Right renal pelvis (tissue), 4 donors: Measurements from ENCODE around the gene TRAF1. TPM values are rescaled to one million over a fixed set of nuclear protein-coding genes. Genes with fewer than 3 reads are reported as not detected.

Source experiments
- DNase-seq, 4 donors: peaks; one replicate each; pipeline ENCODE4 v3.0.0-alpha.2; 2013; ENCODE audit warnings: low read depth in 4 of 4, low spot score in 3 of 4, missing footprints in 1 of 4
- polyA plus RNA-seq, 4 donors: library from polyadenylated mRNA; unstranded; fragments of 120-200 nt; gene quantifications; one replicate each; pipeline ENCODE4 v1.2.1, GENCODE V29; 2013; ENCODE audit not compliant: insufficient read length in 4 of 4

The TRAF1 gene
- polyA plus RNA-seq, 4 donors = 4.6 to 6.0 (median 4.9) TPM

- DNase-seq = no peak
These were observed 52.1 kb downstream of the TRAF1 start for GRCh38 chr9:120874226-120875194.

DNA sequence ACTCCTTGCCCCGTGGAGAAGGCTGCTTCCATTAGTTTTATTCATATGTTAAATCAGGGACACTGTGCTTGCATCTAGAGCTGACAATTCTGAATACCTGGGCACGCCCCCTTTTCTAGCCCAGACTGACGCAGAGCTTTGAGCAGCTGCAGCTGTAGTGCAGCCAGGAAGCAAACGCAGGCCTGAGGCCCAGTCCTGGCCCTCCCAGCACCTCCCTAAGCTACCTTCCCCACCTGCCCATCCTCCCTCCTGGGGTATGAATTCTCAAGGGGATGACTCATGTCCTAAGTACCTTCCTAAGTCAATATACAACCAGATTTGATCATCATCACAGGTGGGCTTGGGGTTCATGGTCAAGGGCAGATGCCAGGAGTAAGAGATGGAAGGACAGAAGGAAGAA lies 53.1 kb downstream of the TRAF1 start:
- no peak for DNase-seq

DNA sequence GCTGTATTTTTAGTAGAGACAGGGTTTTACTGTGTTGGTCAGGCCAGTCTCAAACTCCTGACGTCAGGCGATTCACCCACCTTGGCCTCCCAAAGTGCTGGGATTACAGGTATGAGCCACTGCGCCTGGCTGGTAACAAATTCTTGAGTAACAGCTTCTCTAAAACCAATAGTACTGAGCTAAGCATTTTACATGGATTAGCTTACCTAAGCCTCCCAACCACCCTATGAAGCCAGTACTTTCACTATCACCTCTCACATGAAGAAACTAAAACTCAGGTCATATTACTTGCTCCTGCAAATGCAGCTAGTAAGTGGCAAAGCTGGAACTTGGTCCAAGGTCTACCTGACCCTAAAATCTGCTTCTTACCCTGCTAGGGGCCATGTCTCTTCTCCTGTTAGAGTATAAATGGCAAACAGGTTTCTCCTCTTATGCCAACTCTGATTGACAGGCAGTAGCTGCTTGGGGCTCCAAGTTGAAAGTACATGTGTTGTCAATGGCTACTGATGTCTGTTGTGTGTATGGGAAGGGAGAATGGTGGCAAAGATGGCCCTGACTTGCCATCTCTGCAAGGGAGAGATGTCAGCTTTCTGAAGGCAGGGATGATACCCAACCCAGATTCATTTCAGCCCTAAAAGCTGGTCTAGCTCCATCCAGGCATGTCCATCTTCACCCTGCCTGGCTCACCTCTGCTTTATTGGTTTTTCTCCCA lies 53.6 kb downstream of the TRAF1 start:
- no peak for DNase-seq

DNA sequence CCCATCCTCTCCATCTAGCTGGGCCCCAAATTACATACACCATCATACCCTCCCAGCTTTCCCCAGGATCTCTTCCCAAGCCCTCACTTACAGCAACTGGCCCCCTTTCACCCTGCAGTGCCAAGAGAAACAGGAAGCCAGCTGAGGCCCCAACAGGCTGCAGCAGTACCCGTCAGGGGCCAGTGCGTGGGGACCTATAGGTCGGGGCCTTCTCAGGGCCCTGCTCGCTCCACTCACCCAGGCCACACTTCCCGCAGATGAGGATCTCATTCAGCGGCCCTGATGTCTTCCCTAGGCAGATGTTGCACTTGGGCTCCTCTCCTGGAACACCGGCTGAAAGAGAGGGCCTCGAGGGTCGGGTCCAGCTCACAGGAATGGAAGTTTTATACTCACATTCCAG lies 56.4 kb downstream of the TRAF1 start:
- DNase-seq = no peak

- no peak for DNase-seq
These were observed 56.9 kb downstream of the TRAF1 start for GRCh38 chr9:120869726-120870125.

GRCh38 chr9:120869360-120869687 lies 57.3 kb downstream of the TRAF1 start:
- DNase-seq = no peak

DNA sequence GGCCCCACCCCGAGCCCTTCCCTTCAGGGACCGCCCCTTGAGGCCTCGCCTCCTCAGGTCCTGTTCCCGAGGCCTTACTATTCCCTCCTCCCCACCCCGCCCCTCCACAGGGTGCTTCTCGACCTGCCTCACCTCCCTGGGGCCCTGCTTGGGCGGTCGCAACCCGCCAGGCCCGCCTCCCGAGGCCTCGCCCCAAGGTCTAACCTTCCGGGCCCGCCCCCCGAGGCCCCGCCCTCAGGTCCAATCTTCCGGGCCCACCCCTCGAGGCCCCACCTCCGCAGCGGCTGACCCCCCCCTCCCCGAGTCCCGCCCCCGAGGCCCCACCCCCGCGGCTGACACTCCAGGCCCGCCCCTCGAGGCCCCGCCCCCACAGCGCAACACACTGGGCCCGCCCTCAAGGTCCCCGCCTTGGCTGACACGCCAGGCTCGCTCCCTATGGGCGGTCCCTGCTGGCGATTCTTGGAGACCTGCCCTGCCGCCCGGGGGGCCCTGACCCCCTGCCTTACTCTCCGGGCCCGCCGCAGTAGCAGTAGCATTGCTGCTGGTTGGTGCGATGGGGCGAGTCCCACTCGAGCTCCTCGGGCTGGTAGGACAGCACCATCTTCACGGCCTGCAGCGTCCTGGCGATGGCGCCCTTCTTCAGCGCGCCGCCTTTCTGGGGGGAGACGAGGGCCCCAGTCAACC lies 57.8 kb downstream of the TRAF1 start:
- peak; percentile 78 to 83 (median 79) for DNase-seq

DNA sequence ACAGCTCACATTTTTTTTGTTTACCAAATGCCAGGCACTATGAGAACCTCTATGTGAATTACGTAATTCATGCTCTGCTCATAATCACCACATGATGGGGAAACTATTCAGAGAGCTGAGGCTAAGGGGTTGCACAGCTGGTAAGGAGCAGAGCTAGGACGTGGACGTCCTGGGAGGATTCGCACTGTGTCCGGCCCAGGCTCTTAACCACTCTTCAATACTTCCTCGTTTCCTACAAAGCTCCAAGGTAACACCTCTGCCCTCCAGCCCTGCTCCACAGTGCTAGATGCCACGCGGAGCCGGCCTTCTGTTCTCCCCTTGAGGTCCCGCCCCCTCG lies 58.3 kb downstream of the TRAF1 start:
- DNase-seq = no peak

DNA sequence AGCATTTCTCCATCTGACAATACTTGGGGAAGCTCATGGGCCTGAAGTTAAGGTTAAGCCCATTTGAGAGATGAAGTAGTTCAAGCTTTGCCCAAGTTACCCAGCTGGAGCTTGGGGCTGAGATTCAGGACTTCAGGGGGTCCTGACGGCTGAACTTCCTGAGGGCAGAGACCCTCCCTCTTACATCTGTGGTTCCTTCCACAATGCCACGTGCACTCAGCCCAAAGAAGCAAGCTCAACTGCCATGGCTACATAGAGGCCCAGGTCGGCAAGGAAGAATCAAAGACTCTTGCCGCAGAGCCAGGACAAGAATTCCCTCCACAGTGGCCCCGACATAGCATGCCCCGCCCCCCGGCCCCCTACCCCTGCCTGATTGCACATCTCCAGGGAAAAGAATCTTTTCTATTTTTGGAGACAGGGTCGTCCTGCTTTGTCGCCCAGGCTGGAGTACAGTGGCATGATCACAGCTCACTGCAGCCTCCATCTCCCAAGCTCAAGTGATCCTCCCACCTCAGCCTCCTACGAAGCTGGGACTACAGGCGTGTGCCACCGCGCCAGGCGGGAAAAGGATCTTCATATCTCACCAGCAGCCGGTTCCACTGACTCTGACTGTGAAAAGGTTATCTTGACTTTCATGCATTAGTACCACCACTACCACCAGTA lies 58.8 kb downstream of the TRAF1 start:
- DNase-seq = no peak

GRCh38 chr9:120866651-120867050 lies 59.9 kb downstream of the TRAF1 start:
- no peak for DNase-seq

DNA sequence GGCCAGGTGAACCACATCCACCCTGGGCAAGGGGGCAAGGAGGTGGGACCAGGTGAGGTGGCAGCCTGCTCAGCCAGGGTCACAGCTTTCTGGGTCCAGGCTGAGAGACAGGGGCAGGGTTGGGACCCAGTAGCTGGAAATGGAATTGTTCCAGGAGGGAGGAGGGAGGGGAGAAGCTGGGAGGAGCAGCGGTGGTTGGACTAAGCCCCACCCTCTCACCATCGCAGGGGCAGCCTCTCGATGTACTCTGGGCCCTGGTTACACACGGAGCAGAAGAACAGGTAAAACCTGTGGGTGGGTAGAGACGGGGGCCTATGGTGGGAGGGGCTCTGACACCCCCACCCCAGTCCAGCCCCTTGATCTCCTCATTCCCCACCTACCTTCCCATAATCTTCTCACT lies 60.8 kb downstream of the TRAF1 start:
- no peak for DNase-seq

- no peak for DNase-seq
These were observed 61.4 kb downstream of the TRAF1 start for GRCh38 chr9:120865176-120865575.

GRCh38 chr9:120864719-120865118 lies 61.9 kb downstream of the TRAF1 start:
- no peak for DNase-seq

GRCh38 chr9:120863833-120864232 lies 62.8 kb downstream of the TRAF1 start:
- DNase-seq = no peak

- no peak for DNase-seq
These were observed 64.1 kb downstream of the TRAF1 start for GRCh38 chr9:120862452-120862851.

- no peak for DNase-seq
These were observed 64.7 kb downstream of the TRAF1 start for GRCh38 chr9:120861935-120862334.

- no peak for DNase-seq
These were observed 66.5 kb downstream of the TRAF1 start for GRCh38 chr9:120860083-120860482.

GRCh38 chr9:120859361-120859760 lies 67.2 kb downstream of the TRAF1 start:
- DNase-seq = no peak

DNA sequence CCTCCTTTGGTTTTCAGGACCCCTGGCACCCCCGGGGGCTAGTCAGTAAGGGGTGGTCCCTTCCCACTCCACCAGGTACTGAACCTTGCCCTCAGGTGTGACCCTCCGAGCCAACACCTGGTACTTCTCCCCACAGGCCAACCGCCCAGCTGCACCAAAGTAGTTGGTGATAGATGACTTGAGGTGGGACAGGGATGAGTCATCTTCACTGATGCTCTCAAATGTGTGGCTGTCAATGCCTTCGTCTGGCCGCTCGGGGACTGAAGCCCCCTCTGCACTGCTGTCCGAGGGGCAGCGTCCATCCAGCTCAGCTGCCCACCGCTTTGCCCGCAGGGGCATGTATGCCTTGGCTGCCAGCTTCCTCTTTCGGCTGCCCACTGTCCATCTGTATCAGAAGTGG lies 68.7 kb downstream of the TRAF1 start:
- no peak for DNase-seq

DNA sequence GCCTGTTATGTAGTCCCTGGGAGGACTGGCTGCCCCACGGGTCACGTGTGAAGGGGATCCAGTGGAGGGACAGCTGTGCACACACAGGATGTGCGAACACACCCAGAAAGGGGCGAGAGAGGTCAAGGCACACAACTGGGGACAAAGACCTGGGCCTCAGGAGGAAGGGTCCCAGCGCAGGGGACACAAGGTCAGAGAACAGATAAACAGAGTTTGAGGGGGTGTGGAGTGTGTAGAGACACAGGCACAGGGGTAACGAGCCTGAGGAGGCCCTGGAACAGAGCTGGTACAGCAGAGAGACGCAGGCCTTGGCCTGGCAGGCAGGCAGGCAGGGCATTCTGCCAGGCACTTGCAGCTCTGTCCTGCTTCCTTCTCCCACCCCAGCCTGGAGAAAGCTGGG lies 69.1 kb downstream of the TRAF1 start:
- no peak for DNase-seq

GRCh38 chr9:120856700-120857099 lies 69.9 kb downstream of the TRAF1 start:
- no peak for DNase-seq
